HG03039 (cell line): Measurements from ENCODE around the gene PUS1.
A peak's percentile ranks its signal among the peaks of the same experiment; 100 is the strongest.
"Not testable (repeated sequence)": the region's sequence is repeated elsewhere in the genome, so short reads cannot be mapped to it uniquely, and the experiment has no call there.

Experiments used
- ATAC-seq: cut with Tn5 transposase; IDR thresholded peaks from one replicate; pipeline ENCODE4 v1.9.1; 2021; ENCODE audit warnings: mild to moderate bottlenecking, moderate library complexity; ENCODE audit not compliant: unreplicated experiment

Gene PUS1

GRCh38 chr12:131928711-131929580 is at the start of gene PUS1:
Gene PUS1, plus strand, starts transcription at chr12:131929276. Its CDS starts 447 bp downstream, at chr12:131929723.
- ATAC-seq, result peak; percentile 58

- ATAC-seq, result no peak
Measured at GRCh38 chr12:131882804-131883520, 46.1 kb upstream of the PUS1 start.

- no peak for ATAC-seq
Measured at GRCh38 chr12:131883521-131883900, 45.6 kb upstream of the PUS1 start.

DNA sequence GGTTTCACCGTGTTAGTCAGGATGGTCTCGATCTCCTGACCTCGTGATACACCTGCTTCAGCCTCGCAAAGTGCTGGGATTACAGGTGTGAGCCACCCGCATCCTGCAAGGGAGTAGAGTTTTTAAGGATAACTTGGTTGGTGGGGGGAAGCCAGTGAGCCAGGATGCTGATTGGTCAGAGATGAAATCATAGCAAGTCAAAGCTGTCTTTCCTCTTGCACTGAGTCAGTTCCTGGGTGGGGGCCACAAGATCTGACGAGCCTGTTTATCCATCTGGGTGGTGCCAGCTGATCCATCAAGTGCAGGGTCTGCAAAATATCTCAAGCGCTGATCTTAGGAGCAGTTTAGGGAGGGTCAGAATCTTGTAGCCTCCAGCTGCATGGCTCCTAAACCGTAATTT is 44.0 kb upstream of the PUS1 start:
- ATAC-seq, result not testable (repeated sequence)

- no peak for ATAC-seq
Measured at GRCh38 chr12:131885543-131886057, 43.5 kb upstream of the PUS1 start.

DNA sequence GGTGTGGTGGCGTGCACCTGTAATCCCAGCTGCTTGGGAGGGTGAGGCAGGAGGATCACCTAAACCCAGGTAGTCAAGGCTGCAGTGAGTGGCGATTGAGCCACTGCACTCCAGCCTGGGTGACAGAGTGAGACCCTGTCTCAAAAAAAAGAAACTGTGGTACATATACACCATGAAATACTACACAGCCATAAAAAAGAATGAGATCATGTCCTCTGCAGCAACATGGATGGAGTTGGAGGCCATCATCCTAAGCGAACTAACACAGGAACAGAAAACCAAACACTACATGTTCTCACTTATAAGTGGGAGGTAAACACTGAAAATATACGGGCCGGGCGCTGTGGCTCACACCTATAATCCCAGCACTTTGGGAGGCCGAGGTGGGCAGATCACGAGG is 37.4 kb upstream of the PUS1 start:
- not testable (repeated sequence) for ATAC-seq

DNA sequence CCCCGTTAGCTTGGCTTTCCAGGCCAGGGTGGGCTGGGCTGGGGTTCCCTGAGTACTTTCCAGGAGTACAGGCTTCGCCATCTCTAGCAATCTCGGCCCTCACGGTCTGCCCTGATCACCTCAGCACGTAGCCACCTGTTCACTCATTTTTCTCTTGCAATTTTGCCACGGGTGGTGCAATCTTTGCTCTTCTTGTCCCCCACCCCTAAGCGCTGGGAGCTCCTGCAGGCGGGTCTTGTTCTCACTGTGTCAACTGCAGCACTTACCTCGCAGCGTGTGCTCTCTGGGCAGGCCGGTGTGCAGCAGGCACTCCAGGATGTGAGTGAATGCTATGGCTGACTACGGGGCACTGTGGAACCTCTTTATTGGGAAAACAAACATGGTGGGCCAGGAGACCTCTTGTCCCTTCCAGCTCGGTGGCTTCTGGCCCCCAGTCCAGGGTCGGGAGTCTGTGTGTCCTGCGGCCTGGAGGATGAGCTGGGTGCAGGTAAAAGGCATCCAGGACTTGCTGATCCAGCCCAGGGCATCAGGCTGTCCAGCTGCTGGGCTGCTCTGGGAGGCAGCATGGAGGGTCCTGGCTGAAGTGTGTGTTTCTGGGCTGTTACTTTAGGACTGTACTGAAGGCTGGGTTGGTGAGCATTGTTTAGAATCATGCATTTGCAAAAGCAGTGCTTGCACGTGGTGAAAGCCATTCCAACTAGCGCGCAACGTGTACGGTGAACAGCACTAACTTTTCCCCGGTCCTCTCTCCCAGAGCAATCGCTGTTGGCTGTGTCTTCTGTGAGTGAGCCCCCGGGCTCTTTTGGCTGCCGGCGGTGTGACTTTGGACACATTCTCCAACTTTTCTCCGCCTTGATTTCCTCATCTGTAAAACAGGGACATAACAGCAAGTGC is 36.1 kb upstream of the PUS1 start:
- no peak for ATAC-seq

DNA sequence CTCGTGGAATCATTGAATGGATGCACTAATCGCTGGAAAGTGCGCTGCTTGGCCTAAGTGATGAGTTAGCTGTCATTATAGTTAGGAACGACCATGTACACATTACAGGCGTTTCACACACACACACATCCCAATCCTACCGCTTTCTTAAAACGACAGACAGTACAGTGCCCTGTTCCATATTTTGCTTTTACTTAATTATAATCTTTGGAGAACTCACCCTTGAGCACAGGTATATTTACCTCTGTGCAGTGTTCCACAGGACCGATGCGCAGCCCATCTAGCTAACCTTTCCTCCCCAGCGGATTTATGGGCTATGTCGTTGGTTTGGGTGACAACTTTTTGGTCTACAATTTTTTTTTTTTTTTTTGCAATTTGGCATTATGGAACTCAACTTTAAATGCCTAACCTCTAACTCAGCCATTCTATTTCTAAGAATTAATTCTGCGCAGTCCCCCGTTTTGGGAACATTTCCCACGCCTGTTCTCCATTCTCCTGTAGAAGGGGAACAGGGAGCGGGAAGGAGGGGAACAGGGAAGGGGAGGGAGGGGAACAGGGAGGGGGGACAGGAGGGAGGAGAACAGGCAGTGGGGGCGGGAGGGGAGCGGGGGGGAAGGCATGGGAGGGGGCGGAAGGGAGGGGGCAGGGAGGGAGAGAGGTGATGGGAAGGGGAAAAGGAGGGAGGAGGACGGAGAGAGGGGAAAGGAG is 35.3 kb upstream of the PUS1 start:
- ATAC-seq, result no peak

DNA sequence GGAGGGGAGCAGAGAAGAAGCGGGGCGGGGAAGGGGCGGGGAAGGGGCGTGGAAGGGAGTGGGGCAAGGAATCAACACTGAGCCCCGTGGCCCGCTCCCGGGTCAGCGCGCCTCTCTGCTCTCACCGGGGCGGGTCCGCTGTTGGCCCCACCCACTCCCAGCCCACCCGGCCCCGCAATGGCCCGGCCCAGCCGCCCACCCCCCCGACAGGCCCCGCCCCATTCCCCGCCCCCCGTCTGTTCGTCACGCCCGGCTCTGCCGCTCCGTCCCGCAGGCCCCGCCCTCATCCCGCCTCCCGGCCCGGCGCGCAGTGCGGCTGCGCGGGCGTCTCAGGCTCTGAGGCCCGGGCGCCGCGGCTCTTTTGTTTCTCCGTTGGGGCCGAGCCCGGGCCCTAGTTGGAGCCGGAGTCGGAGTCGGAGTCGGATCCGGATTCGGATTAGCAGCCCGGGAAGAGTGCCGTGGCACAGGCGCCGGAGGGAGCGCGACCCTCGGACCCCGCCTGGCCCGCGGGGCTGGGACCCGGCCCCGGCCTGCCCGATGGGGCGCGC is 34.7 kb upstream of the PUS1 start, which contains the start of gene ULK1:
ULK1 (plus strand) TSS at position 310 of the 548 bp plus-strand sequence. CDS start 380 bp downstream, outside the sequence.
- ATAC-seq, result peak; percentile 63

DNA sequence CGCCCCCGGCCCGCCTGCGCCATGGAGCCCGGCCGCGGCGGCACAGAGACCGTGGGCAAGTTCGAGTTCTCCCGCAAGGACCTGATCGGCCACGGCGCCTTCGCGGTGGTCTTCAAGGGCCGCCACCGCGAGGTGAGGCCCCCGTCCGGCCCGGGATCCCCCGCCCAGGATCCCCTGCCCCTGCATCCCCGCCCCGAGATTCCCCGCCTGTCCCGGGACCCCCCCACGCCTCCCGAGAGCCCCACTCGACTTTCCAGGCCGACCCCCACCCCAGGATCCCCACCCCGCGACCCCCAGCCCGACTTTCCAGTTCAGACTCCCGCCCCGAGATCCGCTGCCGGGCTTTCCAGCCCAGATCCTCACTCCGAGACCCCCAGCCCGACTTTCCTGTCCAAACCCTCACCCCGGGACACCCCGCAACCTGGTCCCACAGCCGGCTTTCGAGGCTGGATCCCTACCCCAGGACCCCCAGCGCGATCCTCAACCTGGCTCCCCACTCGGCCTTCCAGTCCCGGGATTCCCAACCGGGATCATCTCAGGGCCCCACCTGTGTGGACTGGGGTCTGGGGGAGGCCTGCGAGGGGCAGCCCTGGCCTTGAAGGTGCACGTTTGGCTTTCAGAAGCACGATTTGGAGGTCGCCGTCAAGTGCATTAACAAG is 34.0 kb upstream of the PUS1 start:
- no peak for ATAC-seq

DNA sequence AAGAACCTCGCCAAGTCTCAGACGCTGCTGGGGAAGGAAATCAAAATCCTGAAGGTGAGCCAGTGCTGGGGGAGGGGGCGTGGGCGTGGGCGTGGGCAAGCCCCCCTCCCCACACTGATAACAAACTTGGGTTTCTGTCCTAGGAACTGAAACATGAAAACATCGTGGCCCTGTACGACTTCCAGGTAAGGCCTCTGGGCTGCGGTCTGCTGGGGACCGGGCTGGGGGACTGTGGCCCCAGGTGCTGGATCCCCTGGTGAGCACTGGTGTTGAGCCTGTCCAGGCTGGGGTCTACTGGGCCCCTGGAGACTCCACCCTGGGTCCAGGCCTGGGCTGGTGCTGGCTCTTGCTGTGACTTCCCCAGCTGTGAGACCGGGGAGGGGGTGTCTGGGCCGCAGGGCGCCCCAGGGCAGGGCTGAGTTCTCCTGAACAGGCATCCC is 33.4 kb upstream of the PUS1 start:
- ATAC-seq, result no peak

GRCh38 chr12:131896080-131896810 is 32.8 kb upstream of the PUS1 start:
- ATAC-seq, result peak; percentile 42

GRCh38 chr12:131896811-131897270 is 32.2 kb upstream of the PUS1 start:
- no peak for ATAC-seq

DNA sequence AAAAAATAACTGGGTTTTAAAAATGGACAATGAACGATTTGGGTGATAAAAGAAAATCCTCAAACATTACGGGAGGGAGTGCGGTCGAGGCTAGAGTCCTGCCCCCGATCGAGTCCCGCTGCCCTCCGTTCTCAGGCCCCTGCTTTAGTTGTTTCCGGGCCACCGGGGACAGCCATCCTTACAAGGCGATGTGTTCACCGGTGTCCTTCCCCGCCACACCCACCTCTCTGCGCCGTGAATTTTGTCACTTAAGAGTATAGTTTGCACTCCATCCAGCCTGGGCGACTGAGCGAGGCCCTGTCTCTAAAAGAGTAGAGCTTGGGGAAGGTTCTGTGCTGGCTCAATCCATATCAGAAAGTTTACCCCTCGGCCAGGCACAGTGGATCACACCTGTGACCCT is 31.8 kb upstream of the PUS1 start:
- no peak for ATAC-seq

- no peak for ATAC-seq
Measured at GRCh38 chr12:131897875-131898274, 31.2 kb upstream of the PUS1 start.

- ATAC-seq, result no peak
Measured at GRCh38 chr12:131900397-131900796, 28.7 kb upstream of the PUS1 start.

GRCh38 chr12:131901431-131902331 is 27.4 kb upstream of the PUS1 start:
- ATAC-seq, result no peak
